H9 (cell line): Measurements from ENCODE around the gene PXYLP1. TPM values are rescaled to one million over a fixed set of nuclear protein-coding genes. Genes with fewer than 3 reads are reported as not detected.

Experiments used
- DNase-seq: peaks from one replicate; pipeline ENCODE4 v3.0.0-alpha.2; 2017
- H2AFZ ChIP-seq: one replicate; pipeline ENCODE4 v1.6.1; 2013; ENCODE audit warnings: mild to moderate bottlenecking, low read length, control low read depth, moderate library complexity
- H2AK5ac ChIP-seq: 2 replicates; pipeline ENCODE4 v1.6.1; 2013; ENCODE audit warnings: low read length, control low read depth, mixed read lengths; ENCODE audit not compliant: insufficient read length
- H2BK120ac ChIP-seq: one replicate; pipeline ENCODE4 v1.6.1; 2013; ENCODE audit warnings: low read depth, mild to moderate bottlenecking, low read length, control low read depth, inconsistent platforms; ENCODE audit not compliant: poor library complexity, severe bottlenecking
- H2BK12ac ChIP-seq: 2 replicates; pipeline ENCODE4 v1.6.1; 2013; ENCODE audit warnings: low read length, control low read depth, mixed read lengths, low read depth; ENCODE audit not compliant: insufficient read length
- H2BK15ac ChIP-seq: 2 replicates; pipeline ENCODE4 v1.6.1; 2013; ENCODE audit warnings: low read depth, low read length, control low read depth
- H2BK20ac ChIP-seq: one replicate; pipeline ENCODE4 v1.6.1; 2013; ENCODE audit warnings: low read depth, mild to moderate bottlenecking, low read length, control low read depth, inconsistent platforms; ENCODE audit not compliant: poor library complexity, severe bottlenecking
- H2BK5ac ChIP-seq: 2 replicates; pipeline ENCODE4 v1.6.1; 2013; ENCODE audit warnings: low read length, control low read depth, mixed read lengths; ENCODE audit not compliant: insufficient read length
- H3K14ac ChIP-seq: 2 replicates; pipeline ENCODE4 v1.6.1; 2013; ENCODE audit warnings: low read length, control low read depth; ENCODE audit not compliant: insufficient read depth
- H3K18ac ChIP-seq: 2 replicates; pipeline ENCODE4 v1.6.1; 2013; ENCODE audit warnings: low read depth, mild to moderate bottlenecking, mixed read lengths, low read length, control low read depth; ENCODE audit not compliant: insufficient read length
- H3K23ac ChIP-seq: 2 replicates; pipeline ENCODE4 v1.6.1; 2013; ENCODE audit warnings: low read length, control low read depth, mixed read lengths, low read depth; ENCODE audit not compliant: insufficient read length
- H3K23me2 ChIP-seq: 2 replicates; pipeline ENCODE4 v1.6.1; 2013; ENCODE audit warnings: low read depth, mild to moderate bottlenecking, mixed read lengths, low read length, control low read depth; ENCODE audit not compliant: insufficient read length, poor library complexity, severe bottlenecking
- H3K27ac ChIP-seq: 2 replicates; pipeline ENCODE4 v1.5.1; 2013; ENCODE audit warnings: low read length, control low read depth, mixed read lengths, low read depth; ENCODE audit not compliant: insufficient read length
- H3K27me3 ChIP-seq: 2 replicates; pipeline ENCODE4 v1.6.1; 2013; ENCODE audit warnings: low read length, control low read depth, inconsistent platforms; ENCODE audit not compliant: insufficient read depth
- H3K4ac ChIP-seq: 2 replicates; pipeline ENCODE4 v1.6.1; 2013; ENCODE audit warnings: low read depth, mild to moderate bottlenecking, control low read depth, inconsistent platforms, low read length, moderate library complexity
- H3K4me1 ChIP-seq: 2 replicates; pipeline ENCODE4 v1.6.1; 2013; ENCODE audit warnings: low read length, control low read depth, inconsistent platforms; ENCODE audit not compliant: insufficient read depth
- H3K4me2 ChIP-seq: 2 replicates; pipeline ENCODE4 v1.6.1; 2013; ENCODE audit warnings: low read length, control low read depth, mixed read lengths; ENCODE audit not compliant: insufficient read length, insufficient read depth
- H3K56ac ChIP-seq: 2 replicates; pipeline ENCODE4 v1.6.1; 2013; ENCODE audit warnings: low read depth, mild to moderate bottlenecking, mixed read lengths, low read length, control low read depth; ENCODE audit not compliant: insufficient read length
- H3K79me1 ChIP-seq: 2 replicates; pipeline ENCODE4 v1.6.1; 2013; ENCODE audit warnings: low read depth, mild to moderate bottlenecking, moderate library complexity, low read length, control low read depth, inconsistent platforms; ENCODE audit not compliant: insufficient read depth, poor library complexity, severe bottlenecking
- H3K79me2 ChIP-seq: 2 replicates; pipeline ENCODE4 v1.6.1; 2013; ENCODE audit warnings: low read length, control low read depth, inconsistent platforms; ENCODE audit not compliant: insufficient read depth
- H3K9ac ChIP-seq: 2 replicates; pipeline ENCODE4 v1.6.1; 2013; ENCODE audit warnings: low read length, control low read depth, mixed read lengths; ENCODE audit not compliant: insufficient read length; ENCODE audit errors: extremely low read depth
- H3K9me3 ChIP-seq: one replicate; pipeline ENCODE4 v1.6.1; 2013; ENCODE audit warnings: low read depth, low read length, inconsistent platforms; ENCODE audit not compliant: control insufficient read depth
- H3T11ph ChIP-seq: one replicate; pipeline ENCODE4 v1.6.1; 2013; ENCODE audit warnings: mild to moderate bottlenecking, low read length, control low read depth, inconsistent platforms
- H4K20me1 ChIP-seq: one replicate; pipeline ENCODE4 v1.6.1; 2013; ENCODE audit not compliant: control insufficient read depth, insufficient read length, insufficient read depth
- H4K5ac ChIP-seq: 2 replicates; pipeline ENCODE4 v1.6.1; 2013; ENCODE audit warnings: low read depth, mild to moderate bottlenecking, mixed read lengths, low read length, control low read depth; ENCODE audit not compliant: insufficient read length
- H4K8ac ChIP-seq: replicated peaks from 2 replicates; pipeline ENCODE4 v1.6.1; 2013; ENCODE audit warnings: low read length, control low read depth, mixed read lengths, low read depth; ENCODE audit not compliant: insufficient read length
- H4K91ac ChIP-seq: 2 replicates; pipeline ENCODE4 v1.6.1; 2013; ENCODE audit warnings: low read depth, mild to moderate bottlenecking, moderate library complexity, mixed read lengths, low read length, control low read depth; ENCODE audit not compliant: insufficient read length
- H3K27ac Mint-ChIP-seq, 3 experiments: 2 replicates in 2 of 3; 3 replicates in 1 of 3; pipeline ENCODE4 v1.8.0; 2020 to 2021; ENCODE audit warnings: mixed read lengths in 3 of 3, mild to moderate bottlenecking in 1 of 3, moderate library complexity in 1 of 3
- H3K27me3 Mint-ChIP-seq: 2 replicates; pipeline ENCODE4 v1.8.0; 2021; ENCODE audit warnings: low read depth, mild to moderate bottlenecking, moderate library complexity, mixed read lengths
- H3K36me3 Mint-ChIP-seq, 3 experiments: 2 replicates in 2 of 3; 3 replicates in 1 of 3; pipeline ENCODE4 v1.8.0; 2020 to 2021; ENCODE audit warnings: low read depth in 3 of 3, mixed read lengths in 3 of 3; ENCODE audit not compliant: insufficient read depth in 1 of 3
- H3K4me1 Mint-ChIP-seq, 2 experiments: 2 replicates each; pipeline ENCODE4 v1.8.0; 2020; ENCODE audit warnings: mixed read lengths in 2 of 2
- H3K4me3 Mint-ChIP-seq, 2 experiments: 2 replicates in 1 of 2; 3 replicates in 1 of 2; pipeline ENCODE4 v1.8.0; 2020 to 2021; ENCODE audit warnings: mild to moderate bottlenecking in 2 of 2, mixed read lengths in 2 of 2, moderate library complexity in 1 of 2
- H3K9me3 Mint-ChIP-seq, 2 experiments: 2 replicates in 1 of 2; 3 replicates in 1 of 2; pipeline ENCODE4 v1.8.0; 2020; ENCODE audit warnings: mild to moderate bottlenecking in 2 of 2, mixed read lengths in 2 of 2, moderate library complexity in 1 of 2
- WGBS: extraction: QIAGEN DNeasy Blood & Tissue Kit; methylation state at CpG from one replicate; pipeline ENCODE4 v1.1.7; 2013; ENCODE audit warnings: missing lambda C conversion rate, low lambda C conversion rate, mixed read lengths; ENCODE audit not compliant: insufficient read length; ENCODE audit errors: extremely low coverage; 5-methylcytosine and 5-hydroxymethylcytosine counted together
- total RNA-seq: library from RNA; stranded (reverse); gene quantifications from 2 replicates; pipeline ENCODE4 v1.2.1, GENCODE V29; 2021
- TF ChIP-seq, protein P1 (sequence below): fragments of 200-600 bp; sonication (generic); conservative IDR thresholded peaks from 3 replicates; pipeline ENCODE4 v1.8.0; 2021; ENCODE audit warnings: antibody characterized with exemption, mild to moderate bottlenecking

The PXYLP1 gene
- total RNA-seq, 1 experiment from 2014 or later, result 17.9 TPM

DNA sequence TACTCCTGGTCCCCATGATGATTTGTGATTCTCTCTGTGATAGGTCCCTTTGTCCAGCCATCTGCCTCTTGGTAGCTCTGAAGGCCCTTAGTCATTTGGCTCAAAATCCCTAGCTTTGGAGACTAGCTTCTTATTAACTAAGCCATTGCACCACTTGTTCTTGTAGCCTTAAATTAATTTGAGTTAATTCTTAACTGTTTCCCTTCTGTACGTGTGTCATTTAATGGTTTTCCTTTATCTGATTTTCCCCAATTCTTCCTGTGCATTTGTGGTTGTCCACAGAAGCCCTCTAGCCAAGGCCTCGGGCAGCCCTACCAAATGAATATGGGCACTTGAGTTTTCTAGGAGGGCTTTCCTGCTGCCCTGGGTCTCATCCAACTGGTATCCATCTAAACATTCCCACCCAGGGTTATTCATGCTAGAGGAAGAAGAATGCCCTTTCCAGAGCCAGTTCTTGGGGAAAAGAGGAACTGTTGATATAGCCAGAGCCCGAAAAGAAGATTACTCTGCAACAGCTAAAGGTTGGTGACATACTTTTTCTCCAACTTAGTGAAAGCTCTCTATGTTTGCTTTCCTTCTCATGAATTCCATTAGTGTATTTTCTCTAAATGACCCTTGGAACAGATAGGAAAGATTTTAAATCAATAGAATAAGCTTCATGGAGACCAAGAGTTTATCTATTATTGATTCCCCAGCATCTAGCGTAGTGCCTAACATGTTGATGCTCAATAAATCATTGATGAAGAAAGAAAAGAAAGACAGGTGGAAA lies 92.5 kb downstream of the PXYLP1 start:
- H3K23me2 ChIP-seq, result no peaks in the 10 kb centered on the region
- TF ChIP-seq, protein P1, sequence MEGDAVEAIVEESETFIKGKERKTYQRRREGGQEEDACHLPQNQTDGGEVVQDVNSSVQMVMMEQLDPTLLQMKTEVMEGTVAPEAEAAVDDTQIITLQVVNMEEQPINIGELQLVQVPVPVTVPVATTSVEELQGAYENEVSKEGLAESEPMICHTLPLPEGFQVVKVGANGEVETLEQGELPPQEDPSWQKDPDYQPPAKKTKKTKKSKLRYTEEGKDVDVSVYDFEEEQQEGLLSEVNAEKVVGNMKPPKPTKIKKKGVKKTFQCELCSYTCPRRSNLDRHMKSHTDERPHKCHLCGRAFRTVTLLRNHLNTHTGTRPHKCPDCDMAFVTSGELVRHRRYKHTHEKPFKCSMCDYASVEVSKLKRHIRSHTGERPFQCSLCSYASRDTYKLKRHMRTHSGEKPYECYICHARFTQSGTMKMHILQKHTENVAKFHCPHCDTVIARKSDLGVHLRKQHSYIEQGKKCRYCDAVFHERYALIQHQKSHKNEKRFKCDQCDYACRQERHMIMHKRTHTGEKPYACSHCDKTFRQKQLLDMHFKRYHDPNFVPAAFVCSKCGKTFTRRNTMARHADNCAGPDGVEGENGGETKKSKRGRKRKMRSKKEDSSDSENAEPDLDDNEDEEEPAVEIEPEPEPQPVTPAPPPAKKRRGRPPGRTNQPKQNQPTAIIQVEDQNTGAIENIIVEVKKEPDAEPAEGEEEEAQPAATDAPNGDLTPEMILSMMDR, result no peak
- no peaks in the 10 kb centered on the region for H3K79me2 ChIP-seq
- no peak overlapping the region for H3K18ac ChIP-seq
- no peak overlapping the region for H2BK15ac ChIP-seq
- H2BK5ac ChIP-seq, result no peak overlapping the region
- Mint-ChIP-seq H3K27me3 (peaks cover 8% of the 10 kb centered on the region), H3K27ac (no peak overlapping the region; a peak in 1 of 7 replicates), H3K4me1 (peaks cover 13% of the 10 kb centered on the region in 2 experiments), H3K36me3 (peaks cover 4 to 10% (median 7%) of the 10 kb centered on the region in 3 experiments; a peak in 4 of 7 replicates), H3K9me3 (peaks cover 6 to 10% of the 10 kb centered on the region in 2 experiments; a peak in 4 of 5 replicates), H3K4me3 (no peak overlapping the region)
- no CpG with 5 or more reads among the region's 4 CpGs for WGBS
- no peak overlapping the region for H3K4me2 ChIP-seq
- no peak overlapping the region for H3K9ac ChIP-seq
- no peak overlapping the region for H3K4ac ChIP-seq
- no peak overlapping the region for H2AFZ ChIP-seq
- no peak overlapping the region for H3K27ac ChIP-seq
- no peak overlapping the region for H3T11ph ChIP-seq
- no peak overlapping the region for H4K91ac ChIP-seq
- H4K8ac ChIP-seq, result no peak overlapping the region
- H2AK5ac ChIP-seq, result no peak overlapping the region
- H3K56ac ChIP-seq, result no peak overlapping the region
- no peak overlapping the region for H2BK20ac ChIP-seq
- no peak overlapping the region for H2BK12ac ChIP-seq
- peaks cover 2% of the 10 kb centered on the region; the same call in 1 of the 2 replicates for H3K4me1 ChIP-seq
- H4K20me1 ChIP-seq, result no peaks in the 10 kb centered on the region
- DNase-seq, result no peak
- H2BK120ac ChIP-seq, result no peak overlapping the region
- no peak overlapping the region for H3K14ac ChIP-seq
- H3K23ac ChIP-seq, result no peak overlapping the region
- no peak overlapping the region for H4K5ac ChIP-seq
- no peaks in the 10 kb centered on the region for H3K9me3 ChIP-seq
- no peaks in the 10 kb centered on the region for H3K27me3 ChIP-seq
- no peaks in the 10 kb centered on the region for H3K79me1 ChIP-seq
